Stomach (tissue), 9 donors: ENCODE measurements around the gene C1orf56. TPM values are rescaled to one million over a fixed set of nuclear protein-coding genes. Genes with fewer than 3 reads are reported as not detected.

Source experiments
- DNase-seq, 2 donors: peaks; one replicate each; pipeline versions ENCODE4 v3.0.0 to v3.0.0-alpha.2; 2013 to 2019
- H3K27ac ChIP-seq, 5 donors: fragments of 200-600 bp in 4 of 5; sonication (generic) in 4 of 5; one replicate each; pipeline ENCODE4 v1.5.1; 2013 to 2019; ENCODE audit warnings: mild to moderate bottlenecking in 1 of 5, moderate library complexity in 1 of 5
- H3K27me3 ChIP-seq, 3 donors: fragments of 200-600 bp; sonication (generic); one replicate each; pipeline ENCODE4 v1.5.1; 2017 to 2019; ENCODE audit warnings: mixed run types in 1 of 3
- H3K36me3 ChIP-seq, 4 donors: fragments of 200-600 bp; sonication (generic); 1 replicate in 3 of 4; 2 replicates in 1 of 4; pipeline ENCODE4 v1.5.1; 2016 to 2019
- H3K4me1 ChIP-seq, 4 donors: fragments of 200-600 bp; sonication (generic); one replicate each; pipeline ENCODE4 v1.5.1; 2016 to 2019
- H3K4me3 ChIP-seq, 4 donors: fragments of 200-600 bp; sonication (generic) in 3 of 4; one replicate each; pipeline ENCODE4 v1.5.1; 2016 to 2019; ENCODE audit warnings: mild to moderate bottlenecking in 1 of 4
- H3K9me3 ChIP-seq, 4 donors: fragments of 200-600 bp; sonication (generic); one replicate each; pipeline ENCODE4 v1.5.1; 2016 to 2019
- EP300 ChIP-seq: sonication (generic); formaldehyde crosslinking; IDR thresholded peaks from one replicate; pipeline ENCODE4 v1.6.1; 2017; ENCODE audit warnings: antibody characterized with exemption
- POLR2A ChIP-seq, 4 donors: fragments of 450-650 bp; IDR thresholded peaks; one replicate each; pipeline ENCODE4 v1.6.1; 2016; ENCODE audit warnings: antibody characterized with exemption in 4 of 4, control low read depth in 2 of 4, mild to moderate bottlenecking in 1 of 4, moderate library complexity in 1 of 4
- POLR2AphosphoS5 ChIP-seq, 3 donors: sonication (generic); formaldehyde crosslinking; IDR thresholded peaks; one replicate each; pipeline ENCODE4 v1.6.1; 2016; ENCODE audit warnings: antibody characterized with exemption in 3 of 3
- WGBS, 5 donors: extraction: QIAGEN DNeasy Blood & Tissue Kit in 3 of 5; methylation state at CpG; one replicate each; pipeline versions ENCODE4 v1.1.5 to v1.1.7; 2013 to 2018; 5-methylcytosine and 5-hydroxymethylcytosine counted together
- intact Hi-C: fragments of 100-400 bp; cut with DNase I; formaldehyde crosslinking; loops from one replicate; pipeline ENCODE4 v1.15.1; 2023; ENCODE audit warnings: low total_unique reads
- polyA plus RNA-seq, 3 donors: library from polyadenylated mRNA; stranded (reverse); fragments of 200-250 nt; gene quantifications; one replicate each; pipeline ENCODE4 v1.2.3, GENCODE V29; 2013
- total RNA-seq, 5 donors: library from RNA; depleted of rRNA; stranded (reverse); fragments of >200 nt; gene quantifications; one replicate each; pipeline versions ENCODE4 v1.1.0 to v1.2.3, GENCODE V29; 2014 to 2016
- TF ChIP-seq, protein P1 (sequence below), 7 experiments: fragments of 450-650 bp in 4 of 7; fragments of 200-600 bp in 3 of 7; sonication (generic) in 3 of 7; IDR thresholded peaks; one replicate each; pipeline ENCODE4 v1.5.1; 2016 to 2019; ENCODE audit warnings: antibody characterized with exemption in 7 of 7, control low read depth in 2 of 7, mild to moderate bottlenecking in 1 of 7
- donor health status: healthy with polysubstance abuse.
- donor health status: Bipolar disorder and iron deficiency.
- donor health status: healthy.

The C1orf56 gene
- total and polyA plus RNA-seq, 8 donors, result 0.73 to 6.4 (median 3.0) TPM

DNA sequence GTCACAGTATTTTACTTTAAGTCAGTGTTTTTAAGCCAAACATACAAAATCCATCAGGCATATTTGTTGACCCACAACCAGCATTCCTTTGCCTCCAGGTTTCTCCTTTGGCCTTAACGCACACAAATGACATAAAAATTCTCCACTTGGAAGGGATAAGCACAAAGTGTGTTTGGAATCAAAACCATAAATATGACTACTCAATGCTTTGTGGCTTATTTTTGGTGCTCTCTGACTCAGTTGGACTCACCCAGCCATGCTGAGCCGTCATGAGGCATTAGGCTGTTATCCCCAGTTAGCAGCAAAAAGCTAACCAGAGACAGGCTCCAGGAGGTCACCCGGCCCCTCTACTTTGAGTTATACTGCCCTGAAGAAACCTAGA lies 38.4 kb upstream of the C1orf56 start:
- H3K27me3 ChIP-seq, result no peaks in the 10 kb centered on the region
- peaks cover 43 to 87% (median 74%) of the 10 kb centered on the region in 4 donors for H3K4me1 ChIP-seq
- peak overlapping the region; percentile 87 to 92 (median 89) for H3K27ac ChIP-seq
- no peaks in the 10 kb centered on the region for H3K36me3 ChIP-seq
- WGBS, 5 donors, result 28 to 40% (median 38%) methylated on average over 3 of the region's 3 CpGs
- TF ChIP-seq, protein P1, sequence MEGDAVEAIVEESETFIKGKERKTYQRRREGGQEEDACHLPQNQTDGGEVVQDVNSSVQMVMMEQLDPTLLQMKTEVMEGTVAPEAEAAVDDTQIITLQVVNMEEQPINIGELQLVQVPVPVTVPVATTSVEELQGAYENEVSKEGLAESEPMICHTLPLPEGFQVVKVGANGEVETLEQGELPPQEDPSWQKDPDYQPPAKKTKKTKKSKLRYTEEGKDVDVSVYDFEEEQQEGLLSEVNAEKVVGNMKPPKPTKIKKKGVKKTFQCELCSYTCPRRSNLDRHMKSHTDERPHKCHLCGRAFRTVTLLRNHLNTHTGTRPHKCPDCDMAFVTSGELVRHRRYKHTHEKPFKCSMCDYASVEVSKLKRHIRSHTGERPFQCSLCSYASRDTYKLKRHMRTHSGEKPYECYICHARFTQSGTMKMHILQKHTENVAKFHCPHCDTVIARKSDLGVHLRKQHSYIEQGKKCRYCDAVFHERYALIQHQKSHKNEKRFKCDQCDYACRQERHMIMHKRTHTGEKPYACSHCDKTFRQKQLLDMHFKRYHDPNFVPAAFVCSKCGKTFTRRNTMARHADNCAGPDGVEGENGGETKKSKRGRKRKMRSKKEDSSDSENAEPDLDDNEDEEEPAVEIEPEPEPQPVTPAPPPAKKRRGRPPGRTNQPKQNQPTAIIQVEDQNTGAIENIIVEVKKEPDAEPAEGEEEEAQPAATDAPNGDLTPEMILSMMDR (IDR thresholded peaks at IDR 0.05), result no peak
- TF ChIP-seq POLR2AphosphoS5 (IDR thresholded peaks at IDR 0.05) (no peak), POLR2A (IDR thresholded peaks at IDR 0.05) (no peak), EP300 (no peak)
- H3K4me3 ChIP-seq, result peak overlapping the region; percentile 58 to 73 (median 69)
- DNase-seq, result no peak
- intact Hi-C loops, result no loop called here
- no peaks in the 10 kb centered on the region for H3K9me3 ChIP-seq

DNA sequence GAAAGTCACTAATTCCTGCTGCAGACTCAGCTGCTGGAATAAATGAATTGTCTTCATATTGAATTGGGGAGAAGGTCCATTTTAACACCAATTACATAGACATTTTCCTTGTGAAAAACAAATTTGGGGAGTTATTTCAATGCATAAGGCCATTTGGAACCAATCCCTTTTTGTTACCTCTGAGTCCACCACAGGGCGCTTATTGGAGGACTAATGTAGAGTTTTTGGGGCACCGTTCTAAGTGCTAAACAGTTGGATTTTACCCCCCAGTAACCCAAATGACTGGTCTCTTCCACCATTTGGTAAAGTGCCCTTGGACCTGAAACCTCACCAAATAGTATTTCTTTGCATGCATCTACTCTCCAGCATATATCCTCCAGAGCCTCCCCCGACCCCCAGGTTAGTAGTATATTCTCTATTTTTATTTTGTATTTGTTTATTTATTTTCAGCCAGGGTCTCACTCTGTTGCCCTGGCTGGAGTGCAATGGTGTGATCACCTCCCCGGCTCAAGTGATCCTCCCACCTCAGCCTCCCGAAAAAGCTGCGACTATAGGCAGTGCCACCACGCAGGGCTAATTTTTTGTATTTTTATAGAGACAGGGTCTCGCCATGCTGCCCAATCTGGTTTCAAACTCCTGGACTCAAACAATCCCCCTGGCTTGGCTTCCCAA lies 37.7 kb upstream of the C1orf56 start:
- 94 to 97% (median 96%) methylated on average over 8 of the region's 8 CpGs for WGBS, 5 donors
- no peak for TF ChIP-seq EP300
- no peak for TF ChIP-seq POLR2A (IDR thresholded peaks at IDR 0.05)
- no peak for TF ChIP-seq POLR2AphosphoS5 (IDR thresholded peaks at IDR 0.05)
- TF ChIP-seq, protein P1 (IDR thresholded peaks at IDR 0.05), result no peak
- no peak for DNase-seq
- H3K27ac ChIP-seq, result peak overlapping the region in 3 of 5 donors; percentile 89 to 92 (median 90)
- H3K36me3 ChIP-seq, result no peaks in the 10 kb centered on the region
- peak overlapping the region in 2 of 4 donors; percentile 66 to 73 for H3K4me3 ChIP-seq
- peaks cover 41 to 85% (median 69%) of the 10 kb centered on the region in 4 donors for H3K4me1 ChIP-seq
- intact Hi-C loops, result no loop called here
- H3K9me3 ChIP-seq, result no peaks in the 10 kb centered on the region
- no peaks in the 10 kb centered on the region for H3K27me3 ChIP-seq

DNA sequence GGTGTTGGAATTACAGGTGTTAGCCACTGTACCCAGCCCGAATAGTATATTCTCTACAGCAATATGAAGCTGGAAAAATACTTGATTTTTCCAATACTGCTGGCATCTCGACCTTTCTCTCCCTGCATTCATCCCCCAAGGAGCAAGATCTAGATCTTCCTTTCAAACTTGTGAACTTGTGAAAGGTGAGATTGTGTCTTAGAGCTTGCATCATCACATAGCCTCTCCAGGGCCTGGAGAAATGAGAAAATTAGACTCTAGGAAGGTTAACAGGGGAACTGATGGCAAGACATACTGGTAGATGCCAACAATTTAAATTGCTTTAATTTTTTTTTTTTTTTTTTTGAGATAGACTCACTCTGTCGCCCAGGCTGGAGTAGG lies 37.2 kb upstream of the C1orf56 start:
- Histone ChIP-seq H3K27me3 (no peaks in the 10 kb centered on the region), H3K9me3 (no peaks in the 10 kb centered on the region), H3K4me3 (no peak overlapping the region), H3K36me3 (no peaks in the 10 kb centered on the region), H3K4me1 (peaks cover 41 to 80% (median 64%) of the 10 kb centered on the region in 4 donors), H3K27ac (no peak overlapping the region)
- TF ChIP-seq, protein P1 (IDR thresholded peaks at IDR 0.05), result no peak
- TF ChIP-seq POLR2A (IDR thresholded peaks at IDR 0.05) (no peak), POLR2AphosphoS5 (IDR thresholded peaks at IDR 0.05) (no peak), EP300 (no peak)
- no peak for DNase-seq
- 84 to 86% (median 84%) methylated on average over 3 of the region's 3 CpGs for WGBS, 5 donors
- intact Hi-C loops, result no loop called here

DNA sequence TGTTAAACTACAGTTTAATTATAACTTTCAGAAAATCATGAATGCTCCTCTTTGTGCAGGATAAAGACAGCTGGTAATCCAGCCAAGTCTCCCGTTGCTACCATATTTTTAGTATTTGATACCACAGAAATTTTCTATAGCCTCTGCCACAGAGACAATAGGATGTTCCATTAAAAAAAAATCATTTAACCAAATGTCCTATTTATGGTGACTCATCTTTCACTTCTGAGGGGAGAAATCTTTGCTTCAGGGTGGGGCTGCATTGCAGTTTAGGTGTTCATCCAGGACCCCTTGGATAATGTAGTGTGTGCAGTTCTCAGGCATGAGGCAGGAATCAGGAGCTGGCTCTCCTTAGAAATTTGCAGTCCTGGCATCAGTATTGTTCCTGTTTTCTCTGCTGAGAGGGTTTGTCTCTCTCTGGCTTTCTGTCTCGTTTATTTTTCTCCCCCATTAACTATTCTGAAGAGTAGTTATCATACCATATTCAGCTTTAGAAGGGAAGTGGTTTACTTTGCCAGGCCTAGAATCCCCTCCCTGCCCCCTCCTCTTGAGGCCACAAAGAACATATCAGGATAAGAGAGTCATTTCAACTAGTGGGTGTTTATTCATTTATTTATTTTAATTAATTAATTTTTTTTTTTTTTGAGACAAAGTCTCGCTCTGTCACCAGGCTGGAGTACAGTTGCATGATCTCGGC lies 36.2 kb upstream of the C1orf56 start:
- Histone ChIP-seq H3K4me1 (peaks cover 41 to 70% (median 56%) of the 10 kb centered on the region in 4 donors), H3K36me3 (peaks cover 0 to 6% (median 0%) of the 10 kb centered on the region in 4 donors), H3K9me3 (no peaks in the 10 kb centered on the region), H3K27me3 (no peaks in the 10 kb centered on the region), H3K4me3 (no peak overlapping the region), H3K27ac (peak overlapping the region in 2 of 5 donors; percentile 36 to 64)
- TF ChIP-seq EP300, result no peak
- TF ChIP-seq, protein P1 (IDR thresholded peaks at IDR 0.05), result no peak
- no peak for TF ChIP-seq POLR2AphosphoS5 (IDR thresholded peaks at IDR 0.05)
- TF ChIP-seq POLR2A (IDR thresholded peaks at IDR 0.05), result no peak
- WGBS, 5 donors, result 55 to 67% (median 63%) methylated on average over 4 of the region's 4 CpGs
- intact Hi-C loops, result no loop called here
- DNase-seq, result no peak
